Measurements from ENCODE around the gene NF1. TPM values are rescaled to one million over a fixed set of nuclear protein-coding genes. Genes with fewer than 3 reads are reported as not detected.
A peak's percentile ranks its signal among the peaks of the same experiment; 100 is the strongest.

NF1 gene
- total RNA-seq, 1 donor from 2014 or later: 37.8 TPM

DNA sequence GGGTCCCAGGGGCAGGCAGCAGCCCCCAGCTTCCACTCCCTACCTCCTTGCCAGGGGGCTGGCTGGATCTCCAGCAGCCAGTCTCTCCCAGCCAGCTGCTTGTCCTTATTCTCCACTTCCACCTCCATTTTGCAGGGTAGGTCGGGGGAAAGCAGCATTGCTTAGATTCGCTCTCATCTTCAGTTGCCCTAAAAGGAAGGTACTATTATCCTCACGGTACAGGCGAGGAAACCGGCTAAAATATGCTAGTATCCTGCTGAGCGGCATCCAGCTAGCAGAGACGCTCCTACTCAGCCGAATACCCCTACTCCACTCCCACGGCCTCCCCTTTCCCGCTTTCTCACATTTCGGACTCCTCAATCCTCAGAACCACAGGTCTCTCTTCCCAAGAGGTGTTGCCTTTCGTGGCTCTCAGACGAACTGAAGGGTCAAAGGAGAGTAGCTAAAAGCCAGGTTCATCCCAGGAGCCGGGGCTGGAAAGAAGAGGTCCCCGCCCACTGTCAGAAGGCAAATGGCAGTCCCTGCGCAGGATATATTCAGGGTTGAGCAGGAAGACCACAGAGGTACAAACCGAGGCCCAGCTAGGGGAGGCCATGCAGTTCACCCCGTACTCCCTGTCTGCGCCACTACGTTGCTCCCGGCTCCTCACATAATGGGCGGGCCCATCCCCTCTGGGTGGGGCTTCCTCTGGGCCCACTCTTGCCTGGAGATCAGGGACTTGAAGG, 295.0 kb downstream of the NF1 start:
- ATAC-seq: no peak
- no peak for DNase-seq
- intact Hi-C loops (cut with micrococcal nuclease): no loop called here

DNA sequence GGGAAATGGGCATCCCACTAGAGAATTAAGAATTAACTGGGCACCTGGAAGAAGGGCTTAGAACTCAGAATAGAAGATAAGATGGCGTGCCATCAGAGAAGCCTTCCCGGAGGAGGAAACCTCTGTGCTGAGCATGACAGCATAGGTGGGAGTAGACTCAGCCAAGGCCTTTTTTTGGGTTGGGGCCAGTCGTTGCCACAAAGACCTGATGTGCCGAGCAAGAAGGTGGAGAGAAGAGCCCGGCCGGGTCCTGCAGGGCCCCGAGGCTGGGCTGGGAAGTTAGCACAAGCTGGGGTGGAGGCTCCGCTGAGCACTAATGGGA, 295.6 kb downstream of the NF1 start:
- intact Hi-C loops (cut with micrococcal nuclease): no loop called here
- DNase-seq (no peak), ATAC-seq (no peak)

DNA sequence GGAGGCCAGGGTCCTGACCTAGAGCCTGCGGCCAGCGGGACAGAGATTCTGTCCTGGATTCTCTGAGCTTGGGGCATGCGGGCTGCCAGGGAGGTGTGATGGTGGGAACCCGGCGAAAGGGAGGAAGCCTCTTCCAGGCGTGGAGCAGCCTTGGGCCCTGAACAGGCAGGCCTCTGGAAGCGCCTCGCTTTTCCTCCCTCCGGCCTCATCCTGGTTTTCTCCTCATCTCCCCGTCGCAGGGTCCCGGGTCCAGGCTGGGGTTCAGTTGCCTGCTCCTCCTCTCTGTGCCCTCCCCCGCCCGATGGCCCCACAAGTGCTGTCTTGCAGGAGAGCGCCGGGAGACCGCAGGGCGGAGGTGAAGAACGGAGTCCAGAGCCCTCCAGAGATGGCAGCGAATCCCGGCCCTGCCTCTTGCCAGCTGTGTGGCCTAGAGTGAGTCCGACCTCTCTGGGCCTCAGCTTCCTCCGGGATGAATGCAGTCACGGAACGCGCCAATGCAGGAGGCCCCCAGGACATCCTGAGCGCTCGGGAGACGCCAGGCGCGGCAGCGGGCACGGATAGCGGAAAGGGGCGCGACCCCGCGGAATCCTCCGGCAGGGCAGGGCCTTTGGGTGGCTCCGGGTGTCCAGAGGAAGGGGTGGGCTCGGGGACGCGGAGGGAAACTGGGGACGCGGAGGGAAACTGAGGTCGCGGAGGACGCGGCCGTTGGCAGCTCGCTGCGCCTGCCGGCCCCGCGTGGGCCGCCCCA, 296.1 kb downstream of the NF1 start:
- ATAC-seq (peak; percentile 16), DNase-seq (no peak)
- intact Hi-C loops (cut with micrococcal nuclease): no loop called here

DNA sequence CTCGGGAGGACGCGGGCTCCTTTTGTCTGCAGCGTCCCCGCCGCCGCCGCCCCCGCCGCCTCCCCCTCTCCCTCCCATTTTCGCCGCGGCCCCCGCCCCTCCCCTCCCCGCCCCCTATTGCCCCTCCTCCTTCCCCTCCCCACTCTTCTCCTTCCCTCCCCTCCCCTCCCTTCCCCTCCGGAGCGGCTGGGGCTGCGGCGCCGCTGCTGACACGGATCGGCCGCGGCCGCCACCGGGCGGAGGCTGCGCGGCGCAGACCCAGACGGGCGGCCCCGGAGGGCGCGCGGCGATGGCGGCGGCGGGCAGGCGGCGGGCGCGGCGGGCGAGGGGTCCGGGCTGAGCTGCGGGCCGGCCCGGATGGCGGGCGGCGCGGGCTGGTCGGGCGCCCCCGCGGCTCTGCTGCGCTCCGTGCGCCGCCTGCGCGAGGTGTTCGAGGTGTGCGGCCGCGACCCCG, 296.7 kb downstream of the NF1 start, which contains the start of gene RAB11FIP4:
Gene RAB11FIP4 (plus strand): TSS at position 180 of the 454 bp plus-strand sequence. CDS start 178 bp downstream, at position 358.
- DNase-seq: no peak
- ATAC-seq: peak; percentile 67
- intact Hi-C loops (cut with micrococcal nuclease): no loop called here

DNA sequence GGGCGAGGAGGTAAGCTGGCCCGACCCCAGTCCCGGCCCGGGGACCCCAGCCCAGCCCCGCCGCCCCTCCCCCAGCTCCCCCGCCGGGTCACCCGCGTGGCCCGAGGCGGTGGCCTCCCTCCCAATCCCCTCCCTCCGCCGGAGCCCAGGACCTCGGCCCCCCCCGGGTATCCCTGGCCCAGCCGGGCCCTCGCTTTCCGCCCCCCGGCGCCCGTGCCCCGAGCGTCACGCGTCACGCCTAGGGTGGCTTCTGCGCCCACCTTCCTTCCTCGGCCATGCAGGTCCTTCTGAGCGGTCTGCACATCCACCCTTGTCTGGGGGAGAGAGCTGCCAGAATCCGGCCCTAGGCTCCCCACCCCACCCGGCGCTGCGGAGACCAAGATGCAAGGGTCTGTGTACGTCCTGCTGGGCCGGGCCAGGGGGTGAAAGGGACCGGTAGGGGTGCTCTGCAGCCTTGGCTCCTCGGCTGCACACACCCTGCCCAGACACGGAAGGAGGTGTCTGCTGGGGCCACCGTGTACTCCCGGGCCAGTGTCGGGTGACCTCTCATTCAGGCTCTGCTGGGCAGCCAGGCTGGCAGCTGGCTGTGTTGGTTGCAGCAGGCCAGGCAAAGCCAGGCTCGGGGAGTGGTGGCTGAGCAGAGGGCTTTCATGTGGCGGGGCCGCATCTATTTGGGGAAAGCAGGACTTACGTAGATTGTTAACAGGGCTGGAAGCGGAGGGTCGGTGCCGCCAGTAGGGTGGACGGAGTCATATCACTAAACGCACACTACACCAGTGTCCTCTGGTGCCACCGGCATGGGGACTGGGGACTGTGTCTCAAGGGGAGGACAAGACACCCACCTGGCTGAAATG, 297.5 kb downstream of the NF1 start:
- intact Hi-C loops (cut with micrococcal nuclease): no loop called here

DNA sequence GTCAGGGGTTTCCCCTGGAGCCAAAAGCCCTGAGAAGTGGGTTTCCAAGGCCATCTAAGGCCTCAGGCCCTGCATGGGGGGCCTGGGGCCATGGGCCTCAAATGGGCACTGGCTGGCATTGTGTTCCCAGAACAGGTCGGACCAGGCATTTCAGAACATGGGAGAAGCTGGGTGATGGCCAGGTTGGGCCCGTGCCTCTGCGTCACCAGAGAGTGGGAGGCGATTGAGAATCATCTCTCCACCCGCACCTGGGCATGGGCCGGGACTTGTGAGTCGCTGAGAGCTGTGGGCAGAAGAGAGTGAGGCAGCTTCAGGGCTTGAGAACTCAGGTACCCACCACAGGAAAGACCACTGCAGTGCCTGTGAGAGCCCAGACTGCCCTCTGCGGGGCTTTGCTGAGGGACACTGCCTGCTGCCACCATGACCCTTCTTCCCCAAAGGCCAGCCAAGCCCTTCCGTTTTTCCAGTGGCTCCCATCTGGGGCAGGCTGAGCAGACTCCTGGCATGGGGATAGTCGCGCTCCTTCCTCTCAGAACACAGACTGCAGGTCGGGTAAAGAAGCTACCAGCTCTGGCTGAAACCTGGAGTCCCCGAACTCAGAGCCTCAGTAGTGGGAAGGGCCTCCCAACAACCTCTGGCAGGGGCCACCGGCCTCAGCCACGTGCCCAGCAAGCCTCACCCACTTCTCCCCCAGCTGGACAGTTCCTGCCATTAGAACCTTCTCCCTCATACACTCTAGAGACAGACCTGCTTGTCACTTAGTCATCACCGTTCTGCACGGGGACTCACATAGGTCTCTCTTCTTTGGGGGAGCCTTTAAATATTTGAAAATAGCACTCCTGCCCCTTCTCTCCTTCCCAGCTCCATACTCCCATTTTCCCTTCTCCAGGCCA, 298.3 kb downstream of the NF1 start:
- no peak for DNase-seq
- no peak for ATAC-seq
- intact Hi-C loops (cut with micrococcal nuclease): no loop called here

More for the DNA sequence above, 297.5 kb downstream of the NF1 start:
- ATAC-seq: no peak
- no peak for DNase-seq

DNA sequence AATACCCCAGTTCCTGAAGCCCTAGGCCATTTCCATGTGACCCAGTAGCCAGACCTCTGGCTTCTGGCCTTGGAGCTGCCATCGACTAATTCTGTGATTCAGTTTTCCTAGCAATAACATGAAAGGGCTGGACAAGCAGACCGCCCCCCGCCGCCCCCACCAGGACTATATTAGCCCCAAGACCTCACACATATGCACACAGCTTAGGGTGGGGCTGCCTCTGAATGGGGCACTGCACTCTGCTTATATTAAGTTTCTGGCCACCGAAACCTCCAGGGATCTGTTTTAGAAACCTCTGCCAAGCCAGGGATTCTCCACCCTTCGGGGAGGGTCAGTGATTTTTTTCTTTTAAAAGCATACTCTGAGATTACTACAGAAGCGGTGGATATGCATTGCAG, 299.0 kb downstream of the NF1 start:
- DNase-seq (no peak), ATAC-seq (no peak)
- intact Hi-C loops (cut with micrococcal nuclease): no loop called here

DNA sequence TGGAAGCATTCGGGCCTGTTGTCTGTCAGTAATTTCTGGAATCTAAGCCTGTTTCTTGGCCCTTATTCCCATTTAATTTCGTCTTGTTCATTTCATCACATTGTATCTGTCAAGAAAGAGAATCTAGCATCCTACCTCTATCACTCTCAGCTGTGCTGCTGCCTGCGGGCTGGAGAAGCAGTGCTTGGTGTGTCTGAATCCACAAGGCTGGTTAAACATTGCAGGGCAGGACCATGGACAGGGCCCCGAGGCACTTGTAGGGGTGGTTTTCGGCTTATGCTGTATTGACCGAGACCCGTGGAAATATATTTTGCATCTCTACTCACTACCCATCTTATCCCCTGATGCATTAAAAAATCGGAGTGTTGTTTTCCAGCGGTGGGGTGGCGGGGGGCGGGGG, 299.8 kb downstream of the NF1 start:
- DNase-seq: peak; percentile 79
- intact Hi-C loops (cut with micrococcal nuclease): no loop called here
- peak; percentile 69 for ATAC-seq

DNA sequence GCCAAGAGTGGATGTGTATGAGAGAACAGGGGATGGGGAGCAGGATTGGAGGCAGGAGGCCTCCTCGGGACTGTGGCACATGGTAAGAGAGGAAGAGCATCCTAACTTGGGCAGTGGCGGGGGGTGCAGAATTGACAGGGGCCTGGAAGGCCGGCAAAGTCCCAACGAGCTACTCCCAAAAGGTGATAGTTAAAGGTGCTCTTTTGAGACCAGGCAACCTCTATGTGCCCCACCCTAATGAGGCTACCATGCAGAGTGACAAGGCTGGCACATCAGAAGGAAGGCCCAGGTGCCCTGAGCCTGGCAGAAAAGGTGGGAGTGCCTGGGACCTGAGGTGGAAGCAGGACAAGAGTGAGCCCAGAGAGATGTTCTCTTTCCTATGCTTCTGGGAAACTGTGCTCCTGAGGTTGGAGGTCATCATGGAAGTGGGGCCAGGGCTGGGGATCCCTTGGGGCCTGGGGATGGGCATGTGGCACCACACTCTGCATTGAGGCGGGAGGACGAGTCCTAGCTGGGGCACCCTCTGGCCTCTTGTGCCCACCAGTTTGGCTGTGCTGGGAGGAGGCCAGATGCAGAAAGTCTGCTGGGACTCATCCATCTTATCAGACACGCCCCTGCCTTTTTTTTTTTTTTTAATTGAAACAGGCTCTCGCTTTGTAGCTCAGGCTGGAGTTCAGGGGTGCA, 302.6 kb downstream of the NF1 start:
- intact Hi-C loops (cut with micrococcal nuclease): no loop called here
- no peak for DNase-seq
- ATAC-seq: no peak

DNA sequence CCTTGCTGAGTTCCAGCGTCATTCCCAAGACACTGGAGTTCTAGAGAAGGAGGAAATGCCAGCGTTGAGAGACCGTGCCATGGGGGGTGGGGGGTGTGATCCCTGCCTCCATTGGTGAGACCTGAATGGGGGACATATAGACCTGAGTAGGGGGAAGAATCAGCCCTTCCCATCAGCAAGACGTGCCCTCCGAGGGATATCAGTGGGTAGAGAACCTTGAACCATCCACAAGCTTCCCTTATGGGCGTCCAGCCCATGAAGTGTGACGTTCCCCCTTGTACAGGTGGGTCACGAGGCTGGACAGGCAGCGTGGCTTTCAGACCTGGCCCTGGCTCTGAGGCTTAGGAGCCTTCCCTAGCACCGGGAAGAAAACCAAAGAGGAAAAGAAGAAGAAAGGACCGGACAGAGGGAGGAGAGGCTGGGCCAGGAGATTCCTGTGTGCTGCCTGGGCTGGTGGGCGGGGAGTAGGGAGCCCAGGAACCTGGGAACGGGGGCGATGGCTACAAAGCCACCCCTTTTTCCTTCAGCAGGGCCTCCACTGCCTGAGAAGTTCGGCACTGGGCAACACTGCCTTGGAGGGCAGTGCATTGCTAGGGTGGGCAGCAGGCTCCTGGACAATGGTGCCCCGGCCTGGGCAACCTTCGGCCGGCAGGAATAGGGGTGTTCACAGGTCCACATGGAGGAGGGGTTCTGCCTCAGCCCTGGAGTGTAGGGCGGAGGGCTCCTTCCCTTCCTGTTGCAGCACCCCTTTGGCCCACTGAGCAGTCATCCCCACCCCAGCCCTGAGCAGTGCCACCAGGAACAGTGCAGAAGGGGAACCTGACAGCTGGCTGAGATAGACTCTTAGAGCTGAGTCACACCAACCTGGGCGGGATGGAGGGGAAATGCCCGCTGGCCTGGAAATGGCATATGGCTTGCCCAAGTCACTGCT, 303.9 kb downstream of the NF1 start:
- intact Hi-C loops (cut with micrococcal nuclease): no loop called here
- ATAC-seq (no peak), DNase-seq (no peak)

DNA sequence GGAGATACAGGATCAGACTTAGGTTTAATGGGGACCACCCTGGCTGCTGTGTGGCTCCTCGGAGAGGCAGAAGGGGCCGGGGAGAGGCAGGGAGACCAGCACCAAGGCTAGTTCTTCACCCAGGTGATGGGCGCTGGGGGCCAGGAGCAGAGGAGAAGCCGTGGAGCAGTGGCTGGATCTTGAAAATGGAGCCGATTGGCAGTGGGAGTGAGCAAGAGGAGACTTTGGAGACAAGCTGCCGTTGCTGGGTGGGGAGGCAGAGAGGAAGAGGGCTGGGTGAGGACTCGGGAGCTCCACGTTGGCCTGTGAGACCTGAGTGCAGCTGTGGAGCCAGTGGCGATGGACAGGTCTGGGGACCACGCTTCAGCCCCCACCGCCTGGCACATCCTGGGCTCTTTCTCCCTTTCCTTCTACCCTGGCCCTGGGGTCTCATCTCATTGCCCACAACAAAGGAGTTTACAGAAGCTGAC, 305.7 kb downstream of the NF1 start:
- intact Hi-C loops (cut with micrococcal nuclease): no loop called here
- ATAC-seq: no peak
- no peak for DNase-seq

DNA sequence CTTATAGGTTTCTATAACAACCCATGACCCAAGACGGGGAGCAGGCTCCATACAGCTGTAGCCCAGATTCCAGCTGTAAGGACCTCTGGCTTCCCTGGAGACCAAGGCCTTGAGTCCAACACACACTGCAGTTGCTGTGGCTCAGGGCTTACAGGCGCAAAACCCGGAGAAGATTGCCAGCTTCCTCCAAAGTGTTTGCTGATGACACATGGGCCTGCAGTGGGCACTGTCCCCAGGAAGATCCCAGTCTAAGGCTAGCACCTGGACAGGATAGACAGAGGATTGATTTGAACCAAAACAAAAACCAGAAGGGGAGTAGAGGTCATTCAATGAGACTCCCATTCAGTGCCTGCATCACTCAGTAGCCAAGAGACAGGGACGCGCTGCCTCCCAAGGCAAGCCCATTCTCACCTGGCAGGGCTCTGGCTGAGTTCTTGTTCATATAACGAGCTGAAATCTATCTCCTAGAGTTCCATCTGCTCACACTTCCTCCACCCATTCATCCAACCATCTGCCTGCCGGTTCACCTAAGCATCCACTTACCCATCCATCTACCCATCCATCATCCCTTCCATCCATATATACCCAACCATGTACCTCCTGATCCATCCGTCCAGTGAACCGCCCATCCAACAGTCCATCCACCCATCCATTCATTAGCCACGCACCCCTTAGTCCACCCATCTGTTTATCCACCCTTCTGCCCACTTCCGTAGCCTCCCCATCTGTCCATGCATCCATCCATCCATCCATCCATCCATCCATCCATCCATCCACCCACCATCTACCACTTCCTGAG, 306.9 kb downstream of the NF1 start:
- ATAC-seq (no peak), DNase-seq (no peak)
- intact Hi-C loops (cut with micrococcal nuclease): no loop called here

DNA sequence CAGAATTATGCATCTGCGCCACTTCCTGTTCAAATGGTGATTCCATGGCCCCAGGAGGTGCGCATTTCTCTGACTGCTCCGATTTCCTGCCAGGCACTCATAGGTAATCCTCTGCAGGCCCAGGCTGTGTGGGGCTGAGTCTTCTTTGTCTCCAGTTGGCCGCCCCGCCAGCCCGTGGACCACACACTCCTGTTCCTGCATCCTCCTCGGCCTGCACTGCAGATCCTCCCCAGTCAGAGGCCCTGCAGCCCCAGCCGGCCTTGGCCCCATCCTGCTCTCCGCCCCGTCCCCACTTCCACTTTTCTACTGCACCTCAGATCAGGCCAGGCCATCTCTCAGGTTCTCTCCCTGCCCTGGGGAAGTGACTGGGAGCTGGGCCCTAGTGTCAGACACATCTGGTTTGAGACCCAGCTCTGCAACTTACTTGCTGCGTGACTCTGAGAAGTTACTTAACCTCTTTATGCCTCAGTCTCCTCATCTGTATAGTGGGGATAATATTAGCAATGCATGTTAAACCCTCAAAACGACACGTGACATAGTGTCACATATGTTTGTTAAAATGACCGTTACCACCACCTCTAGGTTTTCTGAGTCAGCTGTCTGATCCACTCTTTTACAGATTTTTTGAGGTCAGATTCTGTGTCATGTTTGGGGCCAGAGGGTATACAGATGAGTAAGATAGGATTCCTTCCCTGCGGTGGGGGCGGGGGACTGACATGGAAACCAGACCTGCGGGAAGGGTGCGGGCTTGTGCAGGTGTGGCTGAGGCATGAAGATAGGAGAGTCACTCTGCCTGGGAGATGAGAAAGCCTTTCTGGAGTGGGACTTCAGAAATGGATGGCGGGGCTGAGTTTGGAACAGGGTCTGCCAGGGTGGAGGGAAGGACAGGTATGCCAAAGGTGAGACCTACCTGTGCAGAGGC, 309.5 kb downstream of the NF1 start:
- no peak for DNase-seq
- intact Hi-C loops (cut with micrococcal nuclease): no loop called here
- ATAC-seq: no peak

DNA sequence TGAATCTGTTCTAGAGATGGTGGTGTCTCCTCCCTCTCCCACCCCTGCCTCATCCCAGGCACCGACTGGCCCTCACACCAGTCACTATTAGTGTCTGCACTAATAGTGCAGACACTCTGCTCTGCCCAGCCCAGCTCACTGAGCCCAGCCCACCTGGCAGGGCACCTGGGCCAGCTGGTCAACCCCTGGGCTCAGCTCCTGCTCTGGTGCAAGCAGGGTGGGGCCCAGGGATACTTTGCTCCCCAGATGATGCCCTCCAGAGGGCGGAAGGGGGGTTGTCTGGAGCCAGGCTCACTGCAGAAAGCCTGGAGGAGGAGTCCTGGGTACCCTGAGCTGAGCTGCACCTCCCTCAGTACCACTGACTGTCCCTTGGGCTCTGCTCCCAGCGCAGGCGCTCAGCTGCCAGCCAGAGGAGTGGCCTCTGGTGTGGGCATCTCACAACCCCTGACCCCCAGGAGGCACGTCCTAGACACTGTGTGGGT, 311.2 kb downstream of the NF1 start:
- no peak for ATAC-seq
- intact Hi-C loops (cut with micrococcal nuclease): no loop called here
- DNase-seq: no peak

DNA sequence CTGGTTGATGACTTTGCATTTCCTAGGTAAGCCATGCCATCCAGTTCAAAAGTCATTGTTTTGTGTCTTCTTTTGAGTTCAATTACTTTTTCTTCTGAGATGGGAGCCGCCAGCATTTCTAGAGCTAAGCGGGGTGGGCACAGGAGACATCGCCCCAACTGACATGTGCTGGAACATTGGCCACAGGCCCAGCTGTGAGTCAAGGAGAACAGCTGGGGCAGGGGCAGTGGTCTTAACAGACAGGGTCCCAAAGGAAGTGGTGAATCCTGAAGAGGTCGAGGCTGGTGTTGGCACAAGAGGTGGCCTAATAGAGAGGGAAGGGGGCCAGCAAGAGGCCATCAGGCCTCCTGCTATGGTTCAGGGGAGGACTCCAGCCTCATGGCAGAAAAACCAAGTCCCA, 313.8 kb downstream of the NF1 start:
- intact Hi-C loops (cut with micrococcal nuclease): no loop called here
- ATAC-seq (no peak), DNase-seq (no peak)
